IPS-18a (cell line): Measurements from ENCODE around the gene WNK2.

Source experiments
- H3K27ac ChIP-seq: one replicate; pipeline ENCODE4 v1.5.1; 2013; ENCODE audit warnings: low read length
- H3K27me3 ChIP-seq: one replicate; pipeline ENCODE4 v1.6.1; 2013; ENCODE audit warnings: mild to moderate bottlenecking, low read length; ENCODE audit not compliant: control insufficient read depth, insufficient read depth
- H3K36me3 ChIP-seq: one replicate; pipeline ENCODE4 v1.6.1; 2013; ENCODE audit warnings: low read depth, low read length; ENCODE audit not compliant: control insufficient read depth
- H3K4me1 ChIP-seq: one replicate; pipeline ENCODE4 v1.6.1; 2013; ENCODE audit warnings: low read depth, low read length; ENCODE audit not compliant: control insufficient read depth
- H3K4me3 ChIP-seq: one replicate; pipeline ENCODE4 v1.5.1; 2013; ENCODE audit warnings: low read length
- H3K9ac ChIP-seq: one replicate; pipeline ENCODE4 v1.6.1; 2013; ENCODE audit warnings: mild to moderate bottlenecking, low read length, moderate library complexity
- H3K9me3 ChIP-seq: one replicate; pipeline ENCODE4 v1.6.1; 2013; ENCODE audit warnings: low read depth, low read length; ENCODE audit not compliant: control insufficient read depth

Gene WNK2

DNA sequence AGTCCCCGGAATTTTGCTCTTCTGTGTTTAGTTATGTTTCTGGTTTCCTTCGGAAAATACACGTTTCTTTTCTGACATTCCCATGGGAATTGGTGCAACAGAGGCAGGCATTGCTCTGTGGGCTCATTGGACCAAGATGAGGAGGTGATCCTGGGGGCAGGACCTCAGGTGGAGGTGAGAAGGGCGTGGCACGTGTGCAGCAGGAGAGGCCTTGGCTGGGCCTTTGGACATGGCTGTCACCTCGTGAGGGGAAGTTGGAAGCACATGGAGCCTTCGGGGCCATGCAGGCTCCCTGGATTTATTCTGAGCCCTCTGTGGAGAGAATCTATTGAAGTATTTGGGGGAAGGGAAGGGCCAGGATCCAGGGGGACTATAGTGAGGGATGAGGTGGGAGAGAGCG lies 44.5 kb downstream of the WNK2 start:
- Histone ChIP-seq H3K27me3 (no peaks in the 10 kb centered on the region), H3K9ac (no peak overlapping the region), H3K9me3 (no peaks in the 10 kb centered on the region), H3K36me3 (no peaks in the 10 kb centered on the region), H3K4me3 (no peak overlapping the region), H3K4me1 (peaks cover 3% of the 10 kb centered on the region), H3K27ac (no peak overlapping the region)

DNA sequence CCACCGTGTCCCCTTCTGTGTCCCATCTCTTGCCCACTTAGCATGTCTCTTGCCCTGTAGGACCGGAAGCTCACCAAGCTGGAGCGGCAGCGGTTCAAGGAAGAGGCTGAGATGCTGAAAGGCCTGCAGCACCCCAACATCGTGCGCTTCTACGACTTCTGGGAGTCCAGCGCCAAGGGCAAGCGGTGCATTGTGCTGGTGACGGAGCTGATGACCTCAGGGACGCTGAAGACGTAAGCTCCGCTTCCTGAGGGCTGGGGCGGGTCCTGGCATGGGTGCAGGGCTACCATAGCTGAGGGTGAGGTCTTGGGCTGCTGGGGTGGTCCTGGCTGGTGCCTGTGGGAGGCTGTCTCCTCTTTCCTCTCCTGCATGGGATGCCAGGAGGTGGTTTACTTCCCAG lies 45.7 kb downstream of the WNK2 start:
- no peak overlapping the region for H3K9ac ChIP-seq
- H3K4me1 ChIP-seq: peaks cover 3% of the 10 kb centered on the region
- H3K4me3 ChIP-seq: no peak overlapping the region
- no peaks in the 10 kb centered on the region for H3K36me3 ChIP-seq
- no peaks in the 10 kb centered on the region for H3K27me3 ChIP-seq
- H3K27ac ChIP-seq: no peak overlapping the region
- no peaks in the 10 kb centered on the region for H3K9me3 ChIP-seq

DNA sequence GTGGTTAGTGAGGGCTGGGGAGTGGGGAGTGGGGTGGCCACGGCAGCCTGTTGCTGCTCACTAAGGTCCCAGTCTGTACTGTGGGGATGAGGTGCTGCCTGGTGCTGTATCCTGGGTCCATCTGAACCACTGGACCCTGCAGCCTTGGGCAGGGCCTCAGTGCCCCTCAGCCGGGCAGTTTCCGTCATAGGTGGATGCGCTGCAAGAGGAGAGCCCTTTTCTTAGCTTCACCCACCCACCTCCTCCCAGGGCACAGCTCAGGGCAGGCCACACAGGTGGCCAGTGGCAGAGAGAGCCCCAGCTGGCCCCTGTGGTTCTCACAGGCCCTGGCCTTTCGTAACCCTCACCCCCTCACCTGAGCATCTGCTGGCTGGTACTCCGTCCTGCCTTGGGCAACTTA lies 46.2 kb downstream of the WNK2 start:
- Histone ChIP-seq H3K36me3 (no peaks in the 10 kb centered on the region), H3K4me3 (no peak overlapping the region), H3K4me1 (peaks cover 3% of the 10 kb centered on the region), H3K27ac (no peak overlapping the region), H3K9me3 (no peaks in the 10 kb centered on the region), H3K27me3 (no peaks in the 10 kb centered on the region), H3K9ac (no peak overlapping the region)

DNA sequence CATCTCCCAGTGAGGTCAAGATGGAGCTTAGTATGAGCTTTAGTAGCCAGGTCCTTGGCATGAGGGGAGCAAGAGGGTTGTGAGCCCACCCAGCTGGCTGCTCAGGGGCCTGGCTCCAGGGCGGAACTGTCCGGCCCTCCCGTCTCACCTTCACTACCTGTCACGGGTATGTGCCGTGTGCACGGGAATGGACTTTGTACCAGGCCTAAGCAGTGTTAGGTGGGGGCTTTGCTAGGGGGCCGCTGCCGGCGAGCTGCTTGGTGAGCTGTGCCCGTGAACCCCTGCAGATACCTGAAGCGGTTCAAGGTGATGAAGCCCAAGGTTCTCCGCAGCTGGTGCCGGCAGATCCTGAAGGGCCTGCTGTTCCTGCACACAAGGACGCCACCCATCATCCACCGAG lies 46.7 kb downstream of the WNK2 start:
- Histone ChIP-seq H3K9me3 (no peaks in the 10 kb centered on the region), H3K4me1 (peaks cover 3% of the 10 kb centered on the region), H3K9ac (no peak overlapping the region), H3K36me3 (no peaks in the 10 kb centered on the region), H3K27me3 (no peaks in the 10 kb centered on the region), H3K27ac (no peak overlapping the region), H3K4me3 (no peak overlapping the region)

DNA sequence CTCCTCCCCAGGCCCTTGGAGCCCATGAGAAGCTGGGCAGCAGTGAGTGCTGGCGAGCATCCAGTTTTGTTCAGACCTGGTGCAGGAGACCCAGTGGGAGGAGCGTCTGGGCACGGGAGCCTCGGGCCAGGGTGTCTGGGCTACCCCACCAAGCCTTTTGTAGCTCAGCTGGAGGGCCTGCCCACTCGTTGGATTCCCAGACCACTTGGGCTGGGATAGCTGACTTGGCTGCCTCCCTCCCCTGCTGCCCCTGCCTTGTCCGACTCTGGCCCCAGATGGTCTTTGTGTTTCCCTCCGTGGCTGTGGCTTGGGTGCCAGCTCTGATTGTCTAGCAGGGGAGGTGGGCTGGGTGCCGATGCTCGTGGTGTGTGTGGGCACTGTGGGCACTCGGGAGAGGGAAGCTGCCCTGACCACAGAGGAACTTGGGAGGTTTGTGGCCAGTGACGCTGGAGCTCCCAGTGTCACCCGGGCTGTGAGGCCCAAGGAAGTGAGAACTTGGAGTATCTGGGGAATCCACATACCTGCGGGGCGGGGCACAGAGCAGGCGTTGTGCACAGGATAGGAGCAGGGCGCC lies 47.3 kb downstream of the WNK2 start:
- H3K27me3 ChIP-seq: no peaks in the 10 kb centered on the region
- H3K4me3 ChIP-seq: no peak overlapping the region
- no peak overlapping the region for H3K9ac ChIP-seq
- no peaks in the 10 kb centered on the region for H3K9me3 ChIP-seq
- no peak overlapping the region for H3K27ac ChIP-seq
- H3K4me1 ChIP-seq: peaks cover 3% of the 10 kb centered on the region
- no peaks in the 10 kb centered on the region for H3K36me3 ChIP-seq

DNA sequence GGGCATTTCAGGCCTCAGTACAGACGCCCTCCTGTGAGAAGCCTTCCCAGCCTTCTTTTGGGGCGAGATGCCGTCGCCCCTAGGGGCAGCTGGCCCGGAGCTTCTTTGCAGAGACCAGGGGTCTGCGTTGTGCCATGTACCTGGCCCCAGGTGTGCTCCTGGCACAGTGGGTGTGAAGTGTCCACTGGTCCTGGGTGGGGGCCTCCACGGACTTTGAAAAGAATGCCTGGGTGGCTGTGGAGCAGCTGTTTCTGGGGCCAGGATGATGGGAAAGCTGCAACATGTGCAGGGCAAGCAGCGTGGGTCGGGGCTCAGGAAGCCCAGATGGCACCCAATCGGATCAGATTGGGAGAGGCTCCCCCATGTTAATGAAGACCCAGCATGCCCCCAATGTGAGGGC lies 47.8 kb downstream of the WNK2 start:
- H3K27me3 ChIP-seq: no peaks in the 10 kb centered on the region
- no peak overlapping the region for H3K9ac ChIP-seq
- H3K36me3 ChIP-seq: no peaks in the 10 kb centered on the region
- H3K4me1 ChIP-seq: peaks cover 3% of the 10 kb centered on the region
- no peak overlapping the region for H3K4me3 ChIP-seq
- H3K27ac ChIP-seq: no peak overlapping the region
- H3K9me3 ChIP-seq: no peaks in the 10 kb centered on the region

DNA sequence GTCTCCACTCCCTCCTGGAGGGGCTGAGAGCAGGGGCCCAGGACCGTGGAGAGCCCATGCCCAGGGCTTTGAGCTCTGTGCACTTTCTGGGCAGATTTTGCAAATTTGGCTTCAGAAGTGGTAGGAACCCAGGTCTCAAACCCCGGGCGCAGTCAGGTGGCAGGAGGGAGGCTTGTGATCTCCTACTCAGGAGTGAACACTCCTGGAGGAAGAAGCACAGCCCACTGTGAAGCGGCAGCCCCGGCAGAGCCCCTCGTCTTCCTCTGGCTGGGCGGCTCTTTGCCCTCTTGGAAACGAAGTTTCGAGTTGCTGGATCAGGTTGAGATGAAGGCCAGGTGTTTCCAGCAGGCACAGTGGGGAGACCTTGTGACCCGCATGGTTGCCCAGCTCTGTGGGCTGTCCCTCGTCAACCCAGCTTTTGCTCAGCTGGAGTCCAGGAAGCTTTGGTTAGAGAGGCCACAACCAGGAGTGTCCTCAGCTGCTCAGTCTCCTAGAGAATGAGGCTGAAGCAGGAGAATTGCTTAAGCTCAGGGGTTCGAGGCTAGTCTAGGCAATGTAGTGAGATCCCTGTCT lies 48.5 kb downstream of the WNK2 start:
- Histone ChIP-seq H3K9ac (no peak overlapping the region), H3K4me3 (no peak overlapping the region), H3K27ac (no peak overlapping the region), H3K27me3 (no peaks in the 10 kb centered on the region), H3K36me3 (no peaks in the 10 kb centered on the region), H3K9me3 (no peaks in the 10 kb centered on the region), H3K4me1 (peaks cover 3% of the 10 kb centered on the region)

DNA sequence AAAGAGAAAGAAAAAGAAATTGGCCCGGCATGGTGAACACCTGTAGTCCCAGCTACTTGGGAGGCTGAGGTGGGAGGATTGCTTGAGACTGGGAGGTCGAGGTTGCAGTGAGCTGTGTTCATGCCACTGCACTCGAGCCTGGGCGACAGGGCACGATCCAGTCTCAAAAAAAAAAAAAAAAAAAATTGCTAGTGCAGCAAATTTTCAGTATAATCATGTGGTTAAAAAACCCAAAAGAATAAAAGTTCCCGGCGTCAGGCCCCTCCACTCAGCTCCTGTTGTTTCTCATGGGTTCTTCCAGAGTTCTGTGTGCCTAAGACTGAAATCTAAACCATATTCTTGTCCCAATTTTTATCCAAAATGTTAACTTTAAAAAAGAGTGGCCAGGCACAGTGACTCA lies 49.1 kb downstream of the WNK2 start:
- H3K9ac ChIP-seq: no peak overlapping the region
- H3K36me3 ChIP-seq: no peaks in the 10 kb centered on the region
- no peaks in the 10 kb centered on the region for H3K9me3 ChIP-seq
- peaks cover 3% of the 10 kb centered on the region for H3K4me1 ChIP-seq
- no peak overlapping the region for H3K27ac ChIP-seq
- H3K4me3 ChIP-seq: no peak overlapping the region
- no peaks in the 10 kb centered on the region for H3K27me3 ChIP-seq

DNA sequence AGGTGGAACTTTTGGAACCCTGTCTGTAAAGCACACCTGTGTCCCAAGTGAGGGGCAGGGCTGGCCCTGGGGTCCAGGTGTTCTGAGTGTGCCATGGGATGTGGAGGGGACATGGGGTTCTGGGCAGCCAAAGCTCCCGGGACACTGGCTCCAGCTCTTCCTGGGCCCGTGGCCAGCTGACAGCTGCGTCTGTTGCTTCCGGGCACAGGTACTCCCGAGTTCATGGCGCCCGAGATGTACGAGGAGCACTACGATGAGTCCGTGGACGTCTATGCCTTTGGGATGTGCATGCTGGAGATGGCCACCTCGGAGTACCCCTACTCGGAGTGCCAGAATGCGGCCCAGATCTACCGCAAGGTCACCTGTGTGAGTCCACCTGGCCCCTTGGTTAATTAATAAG lies 50.7 kb downstream of the WNK2 start:
- H3K9ac ChIP-seq: no peak overlapping the region
- peaks cover 3% of the 10 kb centered on the region for H3K4me1 ChIP-seq
- peaks cover 5% of the 10 kb centered on the region for H3K36me3 ChIP-seq
- H3K27ac ChIP-seq: no peak overlapping the region
- H3K9me3 ChIP-seq: no peaks in the 10 kb centered on the region
- H3K4me3 ChIP-seq: no peak overlapping the region
- H3K27me3 ChIP-seq: no peaks in the 10 kb centered on the region

DNA sequence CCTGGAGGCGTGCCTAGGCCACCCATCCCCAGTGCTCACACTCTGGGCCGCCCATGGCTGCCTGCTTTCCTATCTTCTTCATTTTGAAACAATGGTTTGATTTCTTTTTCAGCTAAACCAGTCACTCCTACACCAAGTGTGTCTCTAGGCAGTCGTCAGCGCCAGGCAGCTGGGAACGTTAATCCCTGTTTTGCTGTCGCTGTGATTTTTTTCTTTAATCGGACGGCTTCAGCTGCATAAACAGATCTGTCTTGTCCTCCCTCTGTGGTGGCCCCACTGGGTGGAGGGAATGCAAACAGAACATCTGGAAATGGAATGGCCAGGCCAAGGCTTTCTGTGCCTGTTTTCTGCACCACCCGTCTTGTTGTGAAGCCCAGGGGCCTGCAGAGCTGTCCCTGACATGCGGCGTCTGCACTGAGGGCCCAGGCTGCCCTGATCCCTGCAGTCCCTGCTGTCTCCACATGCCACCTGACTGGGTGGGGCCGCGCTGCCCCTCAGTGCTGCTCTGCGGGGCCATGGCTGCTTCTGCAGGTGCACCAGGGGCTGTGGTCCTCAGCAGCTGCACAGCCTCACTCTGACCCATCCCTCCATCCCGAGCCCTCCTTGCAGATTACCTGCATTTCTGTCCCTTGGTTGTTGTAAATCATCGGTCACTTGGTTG lies 51.5 kb downstream of the WNK2 start:
- H3K4me3 ChIP-seq: no peak overlapping the region
- no peaks in the 10 kb centered on the region for H3K27me3 ChIP-seq
- no peak overlapping the region for H3K9ac ChIP-seq
- no peaks in the 10 kb centered on the region for H3K9me3 ChIP-seq
- peaks cover 3% of the 10 kb centered on the region for H3K4me1 ChIP-seq
- no peak overlapping the region for H3K27ac ChIP-seq
- peaks cover 5% of the 10 kb centered on the region for H3K36me3 ChIP-seq

DNA sequence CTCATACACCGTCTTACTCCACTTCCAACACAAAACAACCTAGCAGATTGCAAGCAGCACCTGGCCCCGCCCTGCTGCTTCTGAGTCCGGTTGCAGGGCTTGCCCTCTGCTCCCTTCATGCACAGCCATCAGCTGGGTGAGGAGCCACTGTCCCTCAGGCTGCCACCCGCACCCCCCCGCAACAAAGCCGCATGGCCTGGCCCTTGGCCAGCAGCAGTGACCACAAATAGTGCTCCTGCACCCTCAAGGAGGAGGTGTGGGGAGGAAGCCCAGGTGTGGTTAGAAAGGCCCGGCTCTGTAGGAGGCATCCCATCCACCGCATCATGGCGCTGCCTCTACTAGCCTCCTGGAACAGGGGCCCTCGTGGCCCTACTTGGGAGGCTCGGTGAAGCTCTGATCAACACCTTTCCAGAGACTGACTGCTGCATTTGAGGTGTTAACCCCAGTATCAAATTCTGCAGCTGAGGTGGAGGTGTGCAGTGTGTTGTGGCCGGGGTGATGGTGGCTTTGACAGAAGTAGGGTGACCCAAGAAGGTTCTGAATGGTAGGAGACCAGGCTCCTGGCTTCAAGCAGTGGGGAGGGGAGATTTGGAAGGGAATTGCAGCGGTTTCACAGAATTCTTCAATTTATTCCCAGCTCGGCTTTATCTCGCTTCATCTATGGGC lies 52.7 kb downstream of the WNK2 start:
- Histone ChIP-seq H3K4me3 (no peak overlapping the region), H3K9ac (no peak overlapping the region), H3K9me3 (no peaks in the 10 kb centered on the region), H3K27ac (no peak overlapping the region), H3K27me3 (no peaks in the 10 kb centered on the region), H3K4me1 (peaks cover 3% of the 10 kb centered on the region), H3K36me3 (peaks cover 5% of the 10 kb centered on the region)

DNA sequence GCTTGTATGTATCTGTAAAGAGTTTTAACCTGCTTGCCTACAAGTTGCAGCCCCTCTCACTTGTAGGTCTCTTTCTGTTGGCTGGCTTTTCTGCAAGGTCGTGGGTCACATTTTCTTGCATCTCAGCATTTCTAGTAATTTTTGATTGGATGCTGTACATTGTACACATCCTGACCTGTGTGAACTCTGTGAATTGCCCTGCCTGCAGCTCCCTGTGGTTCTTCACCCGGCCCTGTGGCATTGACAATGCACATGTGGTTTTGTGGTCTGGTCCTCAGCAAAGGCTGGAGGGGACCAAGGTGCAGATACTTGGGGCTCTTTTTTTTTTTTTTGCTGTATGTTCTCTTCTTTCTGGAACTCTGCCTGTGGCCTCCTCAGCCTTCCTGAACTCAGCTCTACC lies 53.6 kb downstream of the WNK2 start:
- H3K27me3 ChIP-seq: no peaks in the 10 kb centered on the region
- peaks cover 5% of the 10 kb centered on the region for H3K36me3 ChIP-seq
- H3K9ac ChIP-seq: no peak overlapping the region
- H3K9me3 ChIP-seq: no peaks in the 10 kb centered on the region
- no peak overlapping the region for H3K4me3 ChIP-seq
- H3K4me1 ChIP-seq: peaks cover 1% of the 10 kb centered on the region
- no peak overlapping the region for H3K27ac ChIP-seq
